Peyer's patch (tissue), 4 donors: ENCODE measurements around the gene SCAMP2.

Experiments
- POLR2A ChIP-seq, 2 donors: fragments of 450-650 bp; IDR thresholded peaks; one replicate each; pipeline ENCODE4 v1.5.1; 2017; ENCODE audit warnings: antibody characterized with exemption in 2 of 2, mild to moderate bottlenecking in 2 of 2, moderate library complexity in 2 of 2
- TF ChIP-seq, protein P1 (sequence below), 6 experiments: fragments of 450-650 bp in 4 of 6; fragments of 200-600 bp in 2 of 6; sonication (generic) in 1 of 6; IDR thresholded peaks; one replicate each; pipeline ENCODE4 v1.5.1; 2017 to 2019; ENCODE audit warnings: antibody characterized with exemption in 6 of 6, mild to moderate bottlenecking in 3 of 6, moderate library complexity in 1 of 6

DNA sequence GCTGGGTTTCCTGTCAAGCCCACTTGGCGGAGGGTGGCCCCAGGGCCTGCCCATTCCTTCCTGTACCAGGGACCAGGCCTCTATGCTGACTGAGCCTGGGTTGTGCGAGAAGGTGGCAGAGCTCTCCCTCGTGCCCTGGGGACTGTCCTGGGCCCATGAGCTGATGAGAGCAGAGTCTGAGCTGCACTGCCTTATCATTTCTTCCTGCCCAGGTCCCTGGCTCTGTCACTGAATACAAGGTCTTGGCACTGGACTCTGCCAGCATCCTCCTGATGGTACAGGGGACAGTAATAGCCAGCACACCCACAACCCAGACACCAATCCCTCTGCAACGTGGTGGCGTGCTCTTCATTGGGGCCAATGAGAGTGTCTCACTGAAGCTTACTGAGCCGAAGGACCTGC, 24.1 kb upstream of the SCAMP2 start:
- TF ChIP-seq, protein P1, sequence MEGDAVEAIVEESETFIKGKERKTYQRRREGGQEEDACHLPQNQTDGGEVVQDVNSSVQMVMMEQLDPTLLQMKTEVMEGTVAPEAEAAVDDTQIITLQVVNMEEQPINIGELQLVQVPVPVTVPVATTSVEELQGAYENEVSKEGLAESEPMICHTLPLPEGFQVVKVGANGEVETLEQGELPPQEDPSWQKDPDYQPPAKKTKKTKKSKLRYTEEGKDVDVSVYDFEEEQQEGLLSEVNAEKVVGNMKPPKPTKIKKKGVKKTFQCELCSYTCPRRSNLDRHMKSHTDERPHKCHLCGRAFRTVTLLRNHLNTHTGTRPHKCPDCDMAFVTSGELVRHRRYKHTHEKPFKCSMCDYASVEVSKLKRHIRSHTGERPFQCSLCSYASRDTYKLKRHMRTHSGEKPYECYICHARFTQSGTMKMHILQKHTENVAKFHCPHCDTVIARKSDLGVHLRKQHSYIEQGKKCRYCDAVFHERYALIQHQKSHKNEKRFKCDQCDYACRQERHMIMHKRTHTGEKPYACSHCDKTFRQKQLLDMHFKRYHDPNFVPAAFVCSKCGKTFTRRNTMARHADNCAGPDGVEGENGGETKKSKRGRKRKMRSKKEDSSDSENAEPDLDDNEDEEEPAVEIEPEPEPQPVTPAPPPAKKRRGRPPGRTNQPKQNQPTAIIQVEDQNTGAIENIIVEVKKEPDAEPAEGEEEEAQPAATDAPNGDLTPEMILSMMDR (IDR thresholded peaks at IDR 0.05) = no peak
- TF ChIP-seq POLR2A (IDR thresholded peaks at IDR 0.05) = no peak
